Measurements from ENCODE around the gene HOXA7.

DNA sequence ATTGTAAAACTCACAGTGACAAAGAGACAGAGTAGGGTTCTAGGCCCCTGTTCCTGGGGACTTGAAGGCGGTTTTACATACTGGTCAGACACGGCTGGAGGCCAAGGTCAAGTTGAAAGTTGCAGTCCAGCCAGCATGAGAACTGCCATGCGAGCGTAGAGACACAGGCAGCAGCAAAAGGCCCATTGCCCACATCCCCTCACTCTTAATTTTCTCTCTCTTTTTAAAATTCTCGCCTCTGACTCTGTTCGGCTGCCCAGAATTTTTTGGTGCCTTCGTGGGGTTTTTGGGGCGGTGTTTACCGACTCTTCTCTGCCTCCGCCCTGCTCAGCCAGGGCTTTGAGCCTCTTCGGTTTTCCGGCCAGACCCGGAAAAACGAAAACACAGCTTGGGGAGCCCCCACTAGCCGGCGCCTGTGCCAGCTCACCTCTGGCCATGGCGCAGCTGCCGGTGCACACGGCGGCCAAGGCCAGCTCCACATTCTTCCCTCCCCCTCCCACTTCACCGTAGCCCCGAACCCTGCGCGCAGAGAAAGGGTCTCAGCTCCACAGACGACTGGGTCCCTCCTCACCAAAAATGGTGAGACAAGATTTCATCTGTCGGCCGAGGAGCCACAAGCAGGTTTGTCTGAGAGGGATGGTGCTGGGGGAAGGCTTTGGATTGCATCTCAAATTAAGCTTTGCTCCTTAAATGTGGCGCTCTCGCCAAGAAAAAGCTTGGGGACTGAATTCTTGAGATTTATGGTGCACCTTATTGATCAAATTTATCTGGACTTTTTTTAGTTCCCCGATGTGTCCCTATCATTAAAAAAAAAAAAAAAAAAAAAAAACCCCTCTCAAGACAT is 45.8 kb upstream of the HOXA7 start:
- TF ChIP-seq CTCF (conservative IDR thresholded peaks at IDR 0.05; ENCODE audit: low read depth in 2 of 2) (no peak), REST (IDR thresholded peaks at IDR 0.05; ENCODE audit: unreplicated experiment) (no peak), EZH2 (IDR thresholded peaks at IDR 0.05; ENCODE audit: low read depth, unreplicated experiment) (peak; percentile 93), EZH2phosphoT487 (IDR thresholded peaks at IDR 0.05; ENCODE audit: unreplicated experiment) (peak; percentile 89), POLR2AphosphoS5 (IDR thresholded peaks at IDR 0.05; ENCODE audit: low read depth) (no peak), CREB1 (CRISPR knock-in tag; IDR thresholded peaks at IDR 0.05; ENCODE audit: low read depth) (no peak), NANOG (IDR thresholded peaks at IDR 0.05; ENCODE audit: borderline replicate concordance) (no peak)

Data from GM23338 (cell line).